ENCODE data around the gene BMP4.
A peak's percentile ranks its signal among the peaks of the same experiment; 100 is the strongest.

DNA sequence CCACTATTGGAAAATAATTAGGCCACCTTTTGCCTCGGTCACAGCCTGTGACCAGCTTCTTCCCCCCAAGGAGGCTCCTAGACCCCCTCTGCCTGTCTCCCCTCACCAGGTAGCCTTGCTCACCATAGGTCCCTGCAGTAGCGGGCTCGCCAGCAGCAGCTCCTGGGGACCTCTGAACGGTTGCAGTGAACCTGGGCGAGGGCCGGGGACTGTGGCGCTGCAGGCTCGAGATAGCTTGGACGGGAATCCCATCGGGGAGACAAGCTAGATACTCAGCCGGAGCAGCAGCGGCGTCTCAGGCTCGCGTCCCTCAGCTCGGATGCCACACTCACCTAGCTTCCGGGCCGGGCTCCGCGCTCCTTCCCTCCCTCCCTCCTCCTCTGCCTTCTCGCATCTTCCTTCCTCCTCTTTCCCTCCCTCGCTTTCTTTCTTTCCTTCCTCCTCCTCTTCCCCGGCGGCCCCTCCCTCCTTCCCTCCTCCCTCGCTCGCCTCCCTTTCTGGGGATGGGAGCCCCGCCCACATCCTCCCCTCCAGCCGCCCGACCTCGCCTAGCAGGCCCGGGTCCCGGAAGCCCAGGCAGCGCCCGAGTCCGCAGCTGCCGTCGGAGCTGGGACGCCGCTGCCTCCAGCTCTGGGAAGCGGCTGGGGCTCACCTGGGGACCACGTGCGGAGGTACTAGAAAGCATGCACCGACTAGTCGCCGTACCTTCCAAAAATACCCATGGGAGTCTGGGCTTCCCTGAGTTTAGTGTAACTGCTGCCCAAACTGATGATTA lies at the start of gene BMP4:
- TF ChIP-seq, protein P1, sequence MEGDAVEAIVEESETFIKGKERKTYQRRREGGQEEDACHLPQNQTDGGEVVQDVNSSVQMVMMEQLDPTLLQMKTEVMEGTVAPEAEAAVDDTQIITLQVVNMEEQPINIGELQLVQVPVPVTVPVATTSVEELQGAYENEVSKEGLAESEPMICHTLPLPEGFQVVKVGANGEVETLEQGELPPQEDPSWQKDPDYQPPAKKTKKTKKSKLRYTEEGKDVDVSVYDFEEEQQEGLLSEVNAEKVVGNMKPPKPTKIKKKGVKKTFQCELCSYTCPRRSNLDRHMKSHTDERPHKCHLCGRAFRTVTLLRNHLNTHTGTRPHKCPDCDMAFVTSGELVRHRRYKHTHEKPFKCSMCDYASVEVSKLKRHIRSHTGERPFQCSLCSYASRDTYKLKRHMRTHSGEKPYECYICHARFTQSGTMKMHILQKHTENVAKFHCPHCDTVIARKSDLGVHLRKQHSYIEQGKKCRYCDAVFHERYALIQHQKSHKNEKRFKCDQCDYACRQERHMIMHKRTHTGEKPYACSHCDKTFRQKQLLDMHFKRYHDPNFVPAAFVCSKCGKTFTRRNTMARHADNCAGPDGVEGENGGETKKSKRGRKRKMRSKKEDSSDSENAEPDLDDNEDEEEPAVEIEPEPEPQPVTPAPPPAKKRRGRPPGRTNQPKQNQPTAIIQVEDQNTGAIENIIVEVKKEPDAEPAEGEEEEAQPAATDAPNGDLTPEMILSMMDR (IDR thresholded peaks at IDR 0.05) = no peak
- TF ChIP-seq POLR2A (IDR thresholded peaks at IDR 0.05) = peak in 1 of 4 donors; percentile 64

Data from esophagus squamous epithelium (tissue), 4 donors.